ENCODE data around the gene GANAB. TPM values are rescaled to one million over a fixed set of nuclear protein-coding genes. Genes with fewer than 3 reads are reported as not detected.
A peak's percentile ranks its signal among the peaks of the same experiment; 100 is the strongest.
"Not testable (repeated sequence)": the region's sequence is repeated elsewhere in the genome, so short reads cannot be mapped to it uniquely, and the experiment has no call there.

Gene GANAB
- total RNA-seq, 1 experiment from 2014 or later: 314 TPM

DNA sequence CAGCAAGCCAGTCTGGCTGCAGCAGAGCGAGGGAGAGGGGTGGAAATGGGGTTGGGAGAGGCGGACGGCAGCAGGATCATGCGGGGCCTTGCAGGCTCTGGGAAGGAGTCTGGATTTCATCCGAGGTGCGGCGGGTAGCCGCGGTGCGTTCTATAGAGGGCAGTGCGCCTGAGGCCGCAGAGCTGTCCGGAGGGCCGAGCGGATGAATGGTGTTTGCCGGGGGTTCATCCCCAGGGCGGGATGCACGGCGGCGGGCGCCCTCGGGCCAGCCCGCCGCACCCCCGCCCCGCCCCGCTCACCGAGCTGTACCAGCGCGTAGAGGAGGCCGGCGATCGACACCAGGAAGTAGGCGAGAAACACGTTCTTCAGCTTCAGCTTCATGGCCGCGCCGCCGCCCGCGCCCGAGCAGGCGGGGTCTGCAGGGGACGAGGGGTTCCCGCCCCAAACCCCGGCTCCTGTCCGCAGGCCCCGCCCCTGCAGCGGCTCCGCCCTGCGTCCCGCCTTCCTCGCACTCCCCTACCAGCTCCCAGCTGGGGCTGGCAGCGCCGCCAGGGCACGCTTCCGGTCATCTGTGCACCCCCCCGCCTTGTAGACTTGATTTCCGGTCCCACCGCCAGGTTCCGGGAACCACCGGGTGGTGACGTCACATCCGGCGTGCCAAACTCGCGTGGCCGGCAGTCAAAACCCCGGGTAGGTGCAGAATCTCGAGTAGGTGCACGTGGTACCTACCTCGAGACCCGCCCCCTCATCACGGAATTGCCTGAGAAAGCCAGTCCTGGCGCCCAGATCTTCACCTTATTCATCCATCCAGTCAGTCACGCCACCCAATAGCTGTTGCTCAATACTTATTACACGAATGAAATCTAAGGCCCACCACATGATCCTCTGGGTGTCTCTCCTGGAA, 24.6 kb downstream of the GANAB start, which contains the start of gene B3GAT3:
TSS of gene B3GAT3 (minus strand) at position 420 of the 904 bp plus-strand sequence. CDS start at position 381, 39 bp downstream.
- DNase-seq (ENCODE audit: low spot score): peak; percentile 100

GRCh38 chr11:62621027-62621566, 25.3 kb downstream of the GANAB start:
- no peak for DNase-seq (ENCODE audit: low spot score)

GRCh38 chr11:62616957-62617356, 29.5 kb downstream of the GANAB start:
- not testable (repeated sequence) for DNase-seq (ENCODE audit: low spot score)

DNA sequence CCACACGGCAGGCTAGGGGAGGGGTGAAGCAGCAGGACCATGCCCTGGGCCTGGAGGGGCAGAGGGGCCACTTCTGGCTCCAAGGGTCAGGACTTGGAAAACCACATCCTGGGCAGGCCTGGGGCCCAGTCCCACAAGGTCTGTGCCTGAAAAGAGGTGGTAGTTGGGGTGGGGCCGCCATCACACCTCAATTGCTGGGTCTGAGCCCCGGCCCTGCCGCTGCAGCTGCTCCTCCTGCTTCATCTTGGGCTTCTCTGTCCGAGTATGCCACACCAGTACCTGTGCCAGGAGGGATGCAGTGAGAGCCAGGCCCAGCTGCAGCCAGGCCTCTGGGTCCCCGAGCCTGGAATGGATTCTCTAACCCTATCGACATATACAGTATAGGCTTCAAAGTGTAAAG, 30.9 kb downstream of the GANAB start:
- no peak for DNase-seq (ENCODE audit: low spot score)

DNA sequence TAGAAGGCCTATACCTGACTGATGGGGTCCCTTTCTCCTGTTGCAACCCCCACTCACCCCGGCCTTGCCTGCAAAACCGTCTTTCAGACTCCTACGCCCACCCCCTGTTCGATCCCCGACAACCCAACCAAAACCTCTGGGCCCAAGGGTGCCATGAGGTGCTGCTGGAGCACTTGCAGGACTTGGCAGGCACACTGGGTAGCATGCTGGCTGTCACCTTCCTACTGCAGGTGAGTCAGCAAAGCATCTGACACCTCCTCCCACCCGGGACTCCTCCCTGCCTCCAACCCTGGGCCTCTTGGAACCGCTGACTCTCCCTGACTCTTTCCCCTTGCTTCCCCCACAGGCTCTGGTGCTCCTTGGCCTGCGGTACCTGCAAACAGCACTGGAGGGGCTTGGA, 32.1 kb downstream of the GANAB start:
- peak; percentile 58 for DNase-seq (ENCODE audit: low spot score)

DNA sequence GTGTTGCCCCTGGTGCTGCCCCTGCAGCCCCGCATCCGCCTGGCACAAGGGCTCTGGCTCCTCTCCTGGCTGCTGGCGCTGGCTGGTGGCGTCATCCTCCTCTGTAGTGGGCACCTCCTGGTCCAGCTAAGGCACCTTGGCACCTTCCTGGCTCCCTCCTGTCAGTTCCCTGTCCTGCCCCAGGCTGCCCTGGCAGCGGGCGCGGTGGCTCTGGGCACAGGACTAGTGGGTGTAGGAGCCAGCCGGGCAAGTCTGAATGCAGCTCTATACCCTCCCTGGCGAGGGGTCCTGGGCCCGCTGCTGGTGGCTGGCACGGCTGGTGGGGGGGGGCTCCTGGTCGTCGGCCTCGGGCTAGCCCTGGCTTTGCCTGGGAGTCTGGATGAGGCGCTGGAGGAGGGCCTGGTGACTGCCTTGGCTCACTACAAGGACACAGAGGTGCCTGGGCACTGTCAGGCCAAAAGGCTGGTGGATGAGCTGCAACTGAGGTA, 33.1 kb downstream of the GANAB start:
- DNase-seq (ENCODE audit: low spot score): no peak

DNA sequence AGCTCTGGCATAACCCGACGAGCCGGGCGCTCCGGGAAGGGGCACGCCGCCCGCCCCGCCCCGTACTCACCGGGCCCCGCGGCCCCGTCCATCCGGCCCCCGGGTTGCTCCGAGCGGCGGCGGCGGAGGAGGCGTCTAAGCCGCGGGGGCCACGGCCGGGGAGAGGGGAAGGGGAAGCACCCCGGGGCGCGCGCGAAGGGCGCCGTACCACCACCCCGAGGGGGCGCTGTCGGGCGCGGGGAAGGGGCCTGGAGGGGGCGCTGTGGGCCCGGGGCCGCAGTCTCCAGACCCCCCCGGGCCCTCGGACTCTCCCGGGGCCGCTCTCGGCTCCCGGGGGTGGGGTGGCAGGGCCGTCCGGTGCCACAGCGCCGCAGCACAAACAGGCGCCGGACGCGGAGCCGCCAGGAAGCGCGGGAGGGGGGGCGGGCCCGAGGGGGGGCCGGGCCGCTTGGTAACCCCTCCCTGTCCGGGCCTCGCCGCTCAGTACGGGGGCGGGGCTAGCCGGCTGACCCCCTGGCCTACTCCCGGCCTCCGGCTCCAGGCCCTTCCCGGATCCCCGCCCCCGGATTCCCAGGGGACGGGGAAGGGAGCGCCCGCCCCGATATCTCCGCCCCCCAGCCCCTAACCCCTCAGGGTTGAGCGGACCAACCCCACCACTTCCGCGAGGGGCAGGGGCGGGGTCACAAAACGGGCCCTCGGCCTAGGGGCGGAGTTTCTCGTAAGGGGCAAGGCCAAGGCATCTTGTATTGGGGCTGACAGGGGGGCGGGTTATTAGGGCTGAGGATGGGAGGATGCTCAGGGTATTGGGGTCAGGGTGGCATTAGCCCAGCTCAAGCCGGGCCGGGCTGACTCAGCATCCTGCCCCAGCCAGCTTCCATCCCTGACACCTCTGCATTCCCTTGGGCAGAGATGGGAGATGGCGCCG, 33.8 kb downstream of the GANAB start, which contains the start of the genes EML3 and ROM1:
TSS of gene EML3 (minus strand) at position 410 of the 925 bp plus-strand sequence. CDS start at position 92, 318 bp downstream.
TSS of gene ROM1 (plus strand) at position 892 of the 925 bp plus-strand sequence. CDS start at position 917, 25 bp downstream.
- DNase-seq (ENCODE audit: low spot score): peak; percentile 83

GRCh38 chr11:62611705-62612365, 34.6 kb downstream of the GANAB start:
- DNase-seq (ENCODE audit: low spot score): peak; percentile 66

GRCh38 chr11:62610814-62611704, 35.4 kb downstream of the GANAB start:
- DNase-seq (ENCODE audit: low spot score): no peak

- no peak for DNase-seq (ENCODE audit: low spot score)
These were observed 36.0 kb downstream of the GANAB start for GRCh38 chr11:62610403-62610802.

DNA sequence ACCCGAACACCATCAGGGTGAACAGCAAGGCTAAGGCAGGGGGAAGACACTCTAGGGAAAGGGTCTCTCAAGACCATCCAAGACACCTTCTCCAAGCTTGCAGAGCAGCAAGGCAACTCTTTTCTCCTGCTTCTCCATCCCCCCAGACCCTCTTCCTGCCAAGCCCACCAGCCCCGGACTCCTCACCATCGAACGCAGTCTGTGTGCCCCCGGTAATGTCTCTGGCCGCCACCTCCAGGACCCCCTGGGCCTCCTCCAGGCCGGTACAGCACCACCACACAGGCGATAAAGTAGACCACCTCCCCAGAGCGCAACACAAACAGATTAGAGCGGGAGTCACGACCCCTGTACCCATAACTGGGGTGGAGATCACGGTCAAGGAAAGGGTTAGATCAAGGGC, 37.6 kb downstream of the GANAB start:
- DNase-seq (ENCODE audit: low spot score): no peak

- DNase-seq (ENCODE audit: low spot score): no peak
These were observed 38.7 kb downstream of the GANAB start for GRCh38 chr11:62607714-62608113.

GRCh38 chr11:62605902-62606301, 40.5 kb downstream of the GANAB start:
- no peak for DNase-seq (ENCODE audit: low spot score)

DNA sequence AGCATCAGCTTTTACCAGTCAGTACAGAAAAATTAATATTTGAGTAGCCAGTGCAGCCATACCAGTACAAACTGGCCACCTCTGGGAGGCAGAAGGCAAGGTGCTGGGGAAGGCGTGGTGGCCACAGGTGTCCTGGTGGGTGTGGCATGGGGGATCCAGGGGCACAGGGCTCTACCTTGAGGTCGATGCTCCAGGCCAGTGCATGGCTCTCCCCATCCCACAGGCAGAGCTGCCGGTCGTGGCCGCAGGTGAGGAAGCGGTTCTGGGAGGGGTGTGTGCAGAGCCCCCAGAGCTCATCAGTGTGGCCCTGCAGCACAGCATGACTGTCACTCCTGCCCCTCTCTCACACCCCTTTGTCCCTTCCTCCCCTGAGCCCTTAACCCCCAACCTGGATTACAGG, 40.9 kb downstream of the GANAB start:
- no peak for DNase-seq (ENCODE audit: low spot score)

GRCh38 chr11:62604460-62605120, 41.8 kb downstream of the GANAB start:
- no peak for DNase-seq (ENCODE audit: low spot score)

- DNase-seq (ENCODE audit: low spot score): no peak
These were observed 42.6 kb downstream of the GANAB start for GRCh38 chr11:62603776-62604299.

DNA sequence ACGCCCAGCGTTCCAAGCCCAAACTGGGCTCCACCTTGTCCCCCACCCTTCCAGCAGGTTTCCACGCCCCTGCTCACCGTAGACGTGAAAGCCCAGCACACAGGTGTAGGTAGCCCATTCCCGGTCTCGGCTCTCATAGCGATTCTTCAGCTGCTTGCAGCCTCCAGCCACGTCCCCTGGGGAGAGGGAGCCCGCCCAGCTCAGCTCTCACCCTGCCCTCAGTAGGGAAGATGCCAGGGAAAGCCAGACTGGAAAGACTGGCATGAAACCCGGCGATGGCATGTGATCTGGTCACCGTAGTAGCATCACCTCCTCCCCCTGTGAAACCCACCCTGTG, 43.4 kb downstream of the GANAB start:
- peak; percentile 78 for DNase-seq (ENCODE audit: low spot score)

- DNase-seq (ENCODE audit: low spot score): peak; percentile 90
These were observed 44.0 kb downstream of the GANAB start for GRCh38 chr11:62602141-62603071.
